HG03064 (cell line): Measurements from ENCODE around the gene OLFML3.
A peak's percentile ranks its signal among the peaks of the same experiment; 100 is the strongest.

Experiments used
- ATAC-seq: cut with Tn5 transposase; IDR thresholded peaks from one replicate; pipeline ENCODE4 v1.9.1; 2021; ENCODE audit warnings: low read depth; ENCODE audit not compliant: unreplicated experiment

OLFML3 gene, protein sequence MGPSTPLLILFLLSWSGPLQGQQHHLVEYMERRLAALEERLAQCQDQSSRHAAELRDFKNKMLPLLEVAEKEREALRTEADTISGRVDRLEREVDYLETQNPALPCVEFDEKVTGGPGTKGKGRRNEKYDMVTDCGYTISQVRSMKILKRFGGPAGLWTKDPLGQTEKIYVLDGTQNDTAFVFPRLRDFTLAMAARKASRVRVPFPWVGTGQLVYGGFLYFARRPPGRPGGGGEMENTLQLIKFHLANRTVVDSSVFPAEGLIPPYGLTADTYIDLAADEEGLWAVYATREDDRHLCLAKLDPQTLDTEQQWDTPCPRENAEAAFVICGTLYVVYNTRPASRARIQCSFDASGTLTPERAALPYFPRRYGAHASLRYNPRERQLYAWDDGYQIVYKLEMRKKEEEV

DNA sequence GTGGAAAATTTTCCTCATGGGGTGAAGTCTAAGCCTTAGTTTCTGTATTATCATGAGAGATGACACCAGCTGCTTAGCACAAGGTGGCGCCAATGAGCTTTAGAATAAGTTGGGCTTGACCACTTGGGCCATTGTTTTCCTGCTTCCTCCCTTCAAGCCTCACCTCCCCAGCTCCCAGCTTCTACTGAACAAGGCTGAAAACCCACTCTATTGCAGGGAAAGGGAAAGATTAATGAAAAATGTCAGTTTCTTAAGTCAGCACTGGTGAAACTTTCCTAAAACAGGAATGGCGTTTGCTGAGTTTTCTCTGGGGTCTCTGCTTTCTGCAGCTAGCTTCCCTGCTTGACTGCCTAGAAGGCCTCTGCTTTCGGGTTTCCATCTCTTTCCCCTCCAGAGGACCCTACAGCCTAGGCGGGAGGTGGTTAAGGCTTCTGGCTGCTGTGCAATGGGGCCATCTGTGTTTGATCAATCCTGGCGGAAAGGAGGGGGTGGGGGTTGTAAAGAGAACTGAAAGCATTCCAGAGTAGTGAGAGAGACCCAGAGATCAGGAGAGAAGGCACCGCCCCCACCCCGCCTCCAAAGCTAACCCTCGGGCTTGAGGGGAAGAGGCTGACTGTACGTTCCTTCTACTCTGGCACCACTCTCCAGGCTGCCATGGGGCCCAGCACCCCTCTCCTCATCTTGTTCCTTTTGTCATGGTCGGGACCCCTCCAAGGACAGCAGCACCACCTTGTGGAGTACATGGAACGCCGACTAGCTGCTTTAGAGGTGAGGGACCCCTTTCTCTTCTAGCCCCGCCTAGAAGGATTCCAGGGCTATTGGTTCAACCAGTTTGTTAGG is at the start of gene OLFML3:
TSS of gene OLFML3 (plus strand) at position 612 of the 840 bp plus-strand sequence. CDS start at position 655, 43 bp downstream.
- no peak for ATAC-seq

DNA sequence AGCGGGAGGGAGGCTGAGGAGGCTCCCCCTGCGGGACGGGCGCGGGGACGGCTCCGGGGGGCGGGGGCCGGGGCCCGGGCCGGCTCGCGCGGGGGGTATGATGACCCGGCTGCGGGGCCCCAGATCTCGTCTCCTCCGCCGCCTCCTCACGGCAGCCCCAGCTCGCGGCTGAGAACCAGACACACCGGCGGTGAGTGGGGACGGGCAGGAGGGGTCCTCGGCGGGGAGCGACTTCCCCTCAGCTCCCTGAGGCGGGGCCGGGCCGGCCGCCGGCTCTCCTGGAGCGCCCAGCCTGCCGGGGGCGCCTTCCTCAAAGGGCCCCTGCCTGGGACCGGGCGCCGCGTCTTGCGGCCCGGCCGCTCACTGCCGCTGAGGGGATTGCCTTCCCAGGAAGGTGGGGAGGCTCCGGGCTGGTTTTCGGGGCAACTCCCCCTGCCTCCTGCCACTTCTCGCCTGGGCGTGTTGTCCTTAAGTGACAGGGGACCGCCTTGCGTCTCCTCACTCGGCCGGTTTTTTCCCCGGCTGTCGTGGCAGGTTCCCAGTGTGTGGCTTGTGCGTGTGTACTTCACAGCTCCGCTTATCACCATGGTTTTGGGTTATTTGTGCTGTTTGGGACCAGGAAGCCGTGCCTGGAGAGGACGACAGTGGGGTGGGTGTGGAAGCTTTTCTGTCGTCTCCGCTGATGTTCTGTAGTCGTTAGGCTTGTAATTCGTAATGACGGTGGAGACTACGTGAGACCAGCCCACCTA is 49.4 kb upstream of the OLFML3 start:
- peak; percentile 36 for ATAC-seq

DNA sequence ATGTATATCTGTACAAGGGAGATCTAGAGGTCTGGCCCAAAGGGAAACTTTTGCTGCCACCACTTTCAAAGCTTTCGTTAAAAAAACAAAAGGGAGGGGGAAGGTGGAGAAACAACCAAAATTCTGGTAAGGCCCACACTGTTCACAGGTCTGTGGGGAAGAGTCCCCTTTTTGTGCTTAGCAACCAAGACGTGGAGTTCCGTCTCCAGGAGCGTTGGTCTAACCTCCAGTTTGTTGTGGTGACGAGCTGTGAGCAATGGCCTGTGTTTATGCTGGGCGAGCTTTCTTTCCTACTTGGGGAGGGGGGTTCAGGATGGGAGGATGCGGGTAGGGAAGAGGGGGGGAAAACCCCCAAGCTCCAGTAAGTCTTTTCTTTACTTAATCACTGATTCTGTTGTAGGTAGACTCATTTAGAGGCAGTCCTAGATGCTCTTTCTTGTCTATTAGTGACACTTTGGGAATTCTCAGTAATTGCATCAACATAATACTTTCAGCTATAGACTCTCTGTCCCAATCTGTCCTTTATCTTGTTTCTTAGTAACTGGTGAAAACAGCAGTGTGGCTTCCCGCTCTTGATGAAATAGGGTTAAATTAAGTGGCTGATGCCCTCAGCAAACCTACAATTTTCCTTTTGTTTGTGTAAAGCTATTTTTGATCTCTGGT is 48.6 kb upstream of the OLFML3 start:
- ATAC-seq, result peak; percentile 21

DNA sequence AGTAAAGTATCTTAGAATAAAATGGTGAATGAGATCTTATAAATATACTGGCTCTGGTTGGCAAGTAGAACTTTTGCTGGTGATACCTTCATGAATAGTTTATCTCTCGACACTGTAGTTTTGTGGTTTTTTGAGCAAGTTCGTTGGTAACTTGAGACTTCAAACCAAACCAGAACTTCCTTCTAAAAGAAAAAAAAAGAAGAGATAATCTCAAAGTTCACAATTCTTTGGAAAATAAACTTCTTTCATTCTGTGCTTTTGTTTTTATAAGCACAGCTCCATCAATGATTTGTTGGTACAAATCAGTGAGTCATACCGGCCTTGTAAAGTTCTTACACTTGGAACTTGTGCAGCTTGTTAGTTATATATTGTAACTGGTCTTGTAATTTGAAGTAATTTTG is 47.8 kb upstream of the OLFML3 start:
- no peak for ATAC-seq

DNA sequence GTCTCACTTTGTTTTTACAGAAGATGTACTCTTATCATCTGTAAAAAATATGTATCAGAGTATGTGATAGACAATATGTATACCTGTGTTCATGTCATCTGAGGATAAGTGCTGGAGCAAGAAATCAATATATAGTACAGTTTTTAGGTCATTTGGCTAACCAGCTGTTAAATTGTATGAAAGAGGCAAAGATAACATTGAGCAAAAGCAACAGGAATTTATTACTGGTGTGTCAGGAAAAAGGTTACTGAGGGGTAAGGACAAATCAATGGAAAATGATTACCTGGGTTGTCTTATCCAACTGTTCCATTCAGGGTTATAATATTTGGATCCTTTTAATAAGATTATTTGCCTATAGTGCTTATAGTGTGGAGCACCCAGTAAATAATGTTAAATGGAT is 45.3 kb upstream of the OLFML3 start:
- ATAC-seq, result no peak

DNA sequence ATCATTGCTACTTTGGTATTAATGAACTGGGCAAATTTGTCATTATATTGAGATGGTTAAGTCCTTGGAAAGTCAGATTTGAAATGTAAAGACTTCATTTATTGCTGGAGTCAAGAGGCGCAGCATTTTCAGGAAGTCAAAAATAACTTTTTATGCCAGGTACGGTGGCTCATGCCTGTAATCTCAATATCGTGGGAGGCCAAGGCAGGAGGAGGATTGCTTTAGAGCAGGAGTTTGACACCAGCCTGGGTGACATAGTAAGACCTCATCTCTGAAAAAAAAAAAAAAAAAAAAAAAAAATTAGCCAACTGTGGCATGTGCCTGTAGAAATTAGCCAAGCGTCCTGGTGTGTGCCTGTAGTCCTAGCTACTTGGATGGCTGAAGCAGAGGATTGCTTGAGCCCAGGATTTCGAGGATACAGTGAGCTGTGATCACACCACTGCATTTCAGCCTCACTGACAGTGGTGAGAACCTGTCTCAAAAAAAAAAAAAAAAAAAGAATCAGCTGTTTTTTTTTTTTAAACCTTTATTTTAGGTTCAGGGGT is 44.7 kb upstream of the OLFML3 start:
- ATAC-seq, result no peak

DNA sequence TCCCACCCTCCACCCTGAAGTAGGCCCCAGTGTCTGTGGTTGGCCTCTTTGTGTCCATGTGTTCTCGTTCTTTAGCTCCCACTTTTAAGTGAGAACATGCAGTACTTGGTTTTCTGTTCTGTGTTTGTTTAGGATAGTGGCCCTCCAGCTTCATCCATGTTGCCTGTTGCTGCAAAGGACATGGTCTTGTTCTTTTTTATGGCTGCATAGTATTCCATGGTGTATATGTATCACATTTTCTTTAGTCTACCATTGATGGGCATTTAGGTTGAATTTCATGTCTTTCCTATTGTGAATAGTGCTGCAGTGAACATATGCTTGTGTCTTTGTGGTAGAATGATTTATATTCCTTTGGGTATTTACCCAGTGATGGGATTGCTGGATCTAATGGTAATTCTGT is 44.1 kb upstream of the OLFML3 start:
- no peak for ATAC-seq

DNA sequence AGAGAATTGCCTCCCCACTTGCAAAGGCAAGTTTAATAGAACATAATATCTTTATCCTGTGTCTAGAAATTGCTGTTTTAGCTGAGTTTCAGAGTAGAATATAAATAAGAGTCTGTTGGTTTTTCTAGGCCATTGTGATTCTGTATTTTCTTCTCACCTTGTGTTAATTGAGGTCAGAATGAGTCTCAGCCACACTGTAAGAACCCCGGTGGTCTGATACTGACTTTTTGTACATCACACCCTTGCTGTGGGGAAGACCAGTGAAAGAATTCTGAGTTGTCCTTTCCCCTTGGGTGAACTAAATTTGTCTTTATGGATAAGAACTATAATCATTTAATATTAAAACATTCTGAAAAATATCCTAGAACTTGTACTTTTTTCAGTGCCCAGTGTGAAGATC is 43.3 kb upstream of the OLFML3 start:
- ATAC-seq, result no peak

DNA sequence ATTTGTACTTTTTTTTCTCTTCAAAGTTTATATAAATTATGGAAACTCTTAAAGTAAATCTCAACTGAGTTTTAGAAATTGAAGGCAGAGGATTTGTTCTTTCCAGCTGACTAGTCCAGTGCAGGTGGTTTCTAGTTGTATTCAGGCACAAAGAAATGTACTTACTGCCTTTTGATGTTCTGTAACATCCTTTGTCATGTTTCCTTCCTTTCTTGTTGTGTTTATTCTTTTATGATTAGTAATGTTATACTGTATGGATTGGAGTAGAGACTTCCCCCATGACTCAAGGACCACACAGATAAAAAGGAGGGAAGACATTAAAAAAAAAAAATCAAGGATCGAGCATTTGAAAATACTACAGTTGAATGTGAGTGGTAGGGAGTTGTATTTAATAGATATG is 42.1 kb upstream of the OLFML3 start:
- ATAC-seq, result no peak

DNA sequence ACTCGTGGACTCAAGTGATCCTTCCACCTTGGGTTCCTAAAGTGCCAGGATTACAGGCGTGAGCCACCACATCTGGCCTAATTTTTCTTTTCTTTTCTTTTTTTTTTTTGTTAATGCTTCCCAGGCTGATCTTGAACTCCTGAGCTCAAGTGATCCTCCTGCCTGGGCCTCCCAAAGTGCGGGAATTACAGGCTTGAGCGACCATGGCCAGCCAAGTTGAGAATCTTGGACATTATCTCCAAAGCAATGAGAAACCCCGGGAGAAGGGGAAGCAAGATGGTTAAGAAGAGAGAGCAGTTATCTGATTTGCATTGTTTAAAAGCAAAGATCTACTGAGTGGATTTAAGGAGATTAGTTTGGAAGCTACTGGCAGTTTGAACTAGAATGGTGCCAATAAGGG is 41.1 kb upstream of the OLFML3 start:
- ATAC-seq, result no peak

DNA sequence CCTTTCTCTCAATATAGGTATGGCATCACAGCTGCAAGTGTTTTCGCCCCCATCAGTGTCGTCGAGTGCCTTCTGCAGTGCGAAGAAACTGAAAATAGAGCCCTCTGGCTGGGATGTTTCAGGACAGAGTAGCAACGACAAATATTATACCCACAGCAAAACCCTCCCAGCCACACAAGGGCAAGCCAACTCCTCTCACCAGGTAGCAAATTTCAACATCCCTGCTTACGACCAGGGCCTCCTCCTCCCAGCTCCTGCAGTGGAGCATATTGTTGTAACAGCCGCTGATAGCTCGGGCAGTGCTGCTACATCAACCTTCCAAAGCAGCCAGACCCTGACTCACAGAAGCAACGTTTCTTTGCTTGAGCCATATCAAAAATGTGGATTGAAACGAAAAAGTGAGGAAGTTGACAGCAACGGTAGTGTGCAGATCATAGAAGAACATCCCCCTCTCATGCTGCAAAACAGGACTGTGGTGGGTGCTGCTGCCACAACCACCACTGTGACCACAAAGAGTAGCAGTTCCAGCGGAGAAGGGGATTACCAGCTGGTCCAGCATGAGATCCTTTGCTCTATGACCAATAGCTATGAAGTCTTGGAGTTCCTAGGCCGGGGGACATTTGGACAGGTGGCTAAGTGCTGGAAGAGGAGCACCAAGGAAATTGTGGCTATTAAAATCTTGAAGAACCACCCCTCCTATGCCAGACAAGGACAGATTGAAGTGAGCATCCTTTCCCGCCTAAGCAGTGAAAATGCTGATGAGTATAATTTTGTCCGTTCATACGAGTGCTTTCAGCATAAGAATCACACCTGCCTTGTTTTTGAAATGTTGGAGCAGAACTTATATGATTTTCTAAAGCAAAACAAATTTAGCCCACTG is 38.7 kb upstream of the OLFML3 start:
- ATAC-seq, result no peak

DNA sequence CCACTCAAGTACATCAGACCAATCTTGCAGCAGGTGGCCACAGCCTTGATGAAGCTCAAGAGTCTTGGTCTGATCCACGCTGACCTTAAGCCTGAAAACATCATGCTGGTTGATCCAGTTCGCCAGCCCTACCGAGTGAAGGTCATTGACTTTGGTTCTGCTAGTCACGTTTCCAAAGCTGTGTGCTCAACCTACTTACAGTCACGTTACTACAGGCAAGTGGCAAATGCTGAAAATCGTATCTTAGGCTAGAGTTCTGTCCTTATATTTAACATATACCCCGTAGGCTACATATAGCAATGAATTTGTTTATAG is 38.1 kb upstream of the OLFML3 start:
- ATAC-seq, result no peak

DNA sequence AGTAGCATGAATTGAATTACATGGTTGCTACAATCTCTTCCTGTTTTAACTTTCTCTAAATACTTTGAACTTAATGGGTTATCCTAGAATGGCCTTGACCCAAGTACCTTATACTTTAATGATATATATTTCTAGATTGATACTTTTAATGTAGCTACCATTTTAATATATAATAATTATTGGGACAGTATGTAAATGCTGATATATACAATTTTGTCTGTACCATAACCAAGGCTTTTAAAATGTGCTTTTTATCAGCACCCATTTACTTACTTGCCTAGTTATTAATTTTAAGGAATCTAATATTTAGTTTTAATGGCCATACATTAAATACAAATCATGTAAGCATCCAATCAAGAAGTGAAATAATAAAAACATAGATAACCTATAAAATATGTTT is 36.7 kb upstream of the OLFML3 start:
- ATAC-seq, result no peak

DNA sequence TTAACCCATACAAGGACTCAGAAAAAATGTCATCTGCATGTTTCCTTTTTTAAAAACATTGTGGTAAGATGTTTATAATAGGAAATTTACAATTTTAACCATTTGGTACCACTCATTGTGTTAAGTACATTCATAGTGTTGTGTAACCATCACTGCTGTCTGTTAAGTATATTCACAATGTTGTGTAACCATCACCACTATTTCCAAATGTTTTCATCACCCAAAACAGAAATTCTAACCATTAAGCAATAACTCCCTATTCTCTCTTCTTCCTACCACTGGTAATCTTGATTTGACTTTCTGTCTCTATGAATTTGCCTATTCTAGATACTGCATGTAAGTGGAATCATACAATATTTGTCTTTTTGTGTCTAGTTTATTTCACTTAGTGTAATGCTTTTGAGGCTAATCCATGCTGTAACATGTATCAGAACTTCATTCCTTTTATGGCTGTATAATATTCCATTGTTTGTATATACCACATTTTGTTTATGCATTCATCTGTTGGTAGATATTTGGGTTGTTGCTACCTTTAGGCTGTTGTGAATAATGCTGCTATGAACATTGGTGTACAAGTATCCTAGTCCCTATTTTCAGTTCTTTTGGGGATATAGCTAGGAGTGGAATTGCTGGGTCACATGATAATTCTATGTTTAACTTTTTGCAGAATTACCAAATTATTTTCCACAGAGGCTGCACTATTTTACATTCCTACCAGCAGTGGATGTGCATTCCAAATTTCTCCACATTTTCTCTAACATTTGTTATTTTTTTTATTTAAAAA is 36.1 kb upstream of the OLFML3 start:
- no peak for ATAC-seq

DNA sequence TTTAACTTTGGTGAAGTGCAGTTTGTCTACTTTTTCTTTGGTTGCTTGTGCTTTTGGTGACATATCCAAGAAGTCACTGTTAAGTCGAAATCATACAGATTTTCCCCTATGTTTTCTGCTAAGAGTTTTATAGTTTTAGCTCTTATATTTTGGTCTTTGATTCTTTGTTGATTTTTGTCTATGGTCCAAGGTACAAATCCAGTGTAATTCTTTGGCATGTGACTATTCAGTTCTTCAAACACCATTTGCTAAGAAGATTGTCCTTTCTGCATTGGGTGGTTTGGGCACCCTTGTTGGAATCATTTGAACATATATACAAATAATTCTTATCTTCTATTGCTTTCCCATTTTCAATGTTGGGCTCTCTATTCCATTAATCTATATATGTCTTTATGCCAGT is 33.9 kb upstream of the OLFML3 start:
- no peak for ATAC-seq

DNA sequence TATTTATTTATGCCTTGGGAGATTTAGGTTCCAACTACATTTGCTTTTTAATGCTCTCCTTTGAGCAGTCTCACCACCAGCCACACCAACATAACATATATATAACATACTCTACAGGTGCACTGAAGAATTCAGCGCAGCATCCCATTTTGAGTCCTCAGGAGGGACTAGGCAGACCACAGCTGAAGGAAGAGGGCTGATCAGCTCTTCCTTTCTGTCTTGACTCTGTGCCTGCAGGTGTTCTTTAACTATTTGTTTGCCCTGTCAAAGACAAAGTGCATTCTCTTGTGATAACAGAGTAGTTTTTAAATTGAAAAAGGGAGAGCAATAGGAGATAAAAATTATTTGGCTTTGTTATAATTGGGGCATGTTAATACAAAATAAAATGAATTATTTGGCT is 33.2 kb upstream of the OLFML3 start:
- no peak for ATAC-seq

DNA sequence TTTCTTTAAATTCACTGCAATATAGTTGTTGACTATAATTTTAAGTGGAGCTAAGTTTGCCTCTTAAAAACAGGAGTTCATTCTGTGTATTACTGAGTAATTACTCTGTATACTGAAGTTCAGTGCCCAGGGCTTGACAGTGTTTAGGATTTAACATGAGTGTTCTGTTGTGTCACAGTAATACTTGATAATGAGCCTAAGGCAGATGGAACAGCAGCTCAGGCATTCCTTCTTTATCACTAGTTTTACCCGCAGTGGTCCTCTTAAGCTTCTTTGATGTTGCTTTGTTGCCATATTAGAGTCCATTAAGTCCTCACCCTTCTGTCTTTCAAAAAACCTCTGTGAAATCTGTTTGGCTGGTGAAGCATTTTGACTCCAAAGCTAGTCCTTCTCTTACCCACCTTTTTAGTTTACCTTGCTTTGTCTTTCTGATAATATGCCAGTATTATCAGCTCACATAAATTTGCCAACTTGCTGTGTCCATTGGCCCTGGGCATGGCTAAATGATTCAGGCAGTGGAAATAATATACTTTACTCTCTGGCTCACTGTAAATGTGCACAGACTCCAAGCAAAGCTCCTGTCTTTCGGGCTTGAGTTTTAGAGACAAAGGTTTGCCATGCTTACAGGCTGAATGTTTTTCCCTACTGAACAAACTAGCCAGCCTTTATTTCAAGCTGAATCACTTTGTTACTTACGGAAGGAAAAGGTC is 32.4 kb upstream of the OLFML3 start:
- no peak for ATAC-seq
